NOMO-1 treated with DMSO at 0.1 percent for 48 hours (cell line): ENCODE data around the gene ELMO2.
A peak's percentile ranks its signal among the peaks of the same experiment; 100 is the strongest.

ENCODE experiments used
- DNase-seq: peaks from one replicate; lab custom pipeline; 2025; ENCODE audit not compliant: unreplicated experiment; lab: John Stamatoyannopoulos, UW

Gene ELMO2

DNA sequence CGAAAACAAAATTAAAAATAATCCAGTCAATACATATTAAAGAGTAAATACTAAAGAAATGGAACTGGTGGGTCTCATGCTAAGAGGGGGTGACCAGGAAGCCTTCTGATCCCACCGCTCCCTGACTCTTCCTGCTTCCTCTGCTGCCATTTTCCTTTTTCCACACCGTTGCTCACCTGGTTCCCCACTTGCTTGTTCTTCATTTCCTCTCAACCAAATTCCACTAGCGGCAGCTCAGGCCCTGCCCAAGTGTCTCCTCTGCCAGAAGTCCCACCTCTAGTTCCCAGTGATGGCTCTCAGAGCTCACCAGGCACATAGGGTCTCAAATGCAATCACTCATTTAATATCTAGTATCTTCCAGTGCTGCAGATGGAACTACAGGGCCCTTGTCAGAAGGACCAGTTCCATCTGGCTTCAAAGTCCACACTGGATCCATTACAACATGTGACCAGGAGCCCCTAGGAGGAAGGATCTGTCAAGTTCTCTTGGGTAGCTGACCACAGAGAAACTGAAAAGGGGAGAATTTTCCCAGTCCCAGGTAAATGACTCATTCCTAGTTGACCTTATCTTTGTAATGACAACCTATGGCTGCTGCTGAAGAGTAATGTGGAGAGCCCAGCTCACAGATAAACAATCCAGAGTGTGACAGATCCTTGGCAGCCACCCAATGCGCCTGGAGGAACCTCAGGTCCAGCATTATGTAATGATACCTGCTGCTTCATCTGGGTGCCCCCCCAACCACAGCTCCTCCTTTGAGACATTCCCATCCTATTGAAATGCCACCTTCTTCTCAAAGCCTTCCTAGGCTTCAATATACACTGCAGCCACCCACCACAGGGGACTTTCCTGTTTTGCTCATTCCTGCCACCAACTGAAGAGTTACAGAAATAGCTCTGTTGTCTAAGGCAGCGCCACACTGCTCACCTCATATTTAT, 38.2 kb downstream of the ELMO2 start:
- DNase-seq: no peak

DNA sequence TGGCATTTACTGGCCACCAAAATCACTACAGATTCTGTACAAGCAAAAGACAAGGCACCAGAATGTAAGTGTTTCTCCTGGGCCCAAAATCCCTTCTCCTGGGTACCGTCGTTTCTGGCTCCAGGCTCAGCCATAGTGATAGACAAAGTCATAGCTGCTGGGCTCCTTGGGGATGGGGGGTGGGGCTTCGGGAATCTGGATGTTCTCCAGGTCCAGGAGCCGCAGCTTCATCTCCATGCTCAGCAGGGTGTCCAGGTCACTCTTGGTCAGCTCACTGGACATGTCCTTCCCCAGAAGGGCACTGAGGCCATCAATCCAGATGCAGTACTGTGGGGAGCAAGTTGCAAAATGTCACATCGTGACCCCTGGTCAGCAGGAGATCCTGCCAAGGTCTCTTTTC, 39.2 kb downstream of the ELMO2 start:
- no peak for DNase-seq

DNA sequence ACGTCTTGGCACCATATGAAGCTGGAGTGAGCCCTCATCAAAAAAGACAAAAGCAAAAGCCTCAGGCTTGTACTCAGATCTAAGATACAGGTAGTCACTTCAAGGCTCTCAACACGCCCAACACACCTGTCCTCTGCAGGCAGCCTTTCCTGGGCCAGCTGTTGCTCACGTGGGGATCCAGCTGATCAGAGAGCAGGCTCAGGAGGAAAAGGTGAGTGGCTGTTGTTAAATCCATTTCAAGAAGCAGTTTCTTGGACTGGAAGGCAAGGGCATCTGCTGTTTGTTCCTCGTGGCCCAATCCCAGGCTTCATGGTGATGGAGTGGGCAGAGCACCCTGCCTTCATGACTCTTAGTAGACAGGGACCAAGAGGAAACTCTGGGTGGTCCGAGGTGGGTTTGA, 39.6 kb downstream of the ELMO2 start:
- DNase-seq: no peak

DNA sequence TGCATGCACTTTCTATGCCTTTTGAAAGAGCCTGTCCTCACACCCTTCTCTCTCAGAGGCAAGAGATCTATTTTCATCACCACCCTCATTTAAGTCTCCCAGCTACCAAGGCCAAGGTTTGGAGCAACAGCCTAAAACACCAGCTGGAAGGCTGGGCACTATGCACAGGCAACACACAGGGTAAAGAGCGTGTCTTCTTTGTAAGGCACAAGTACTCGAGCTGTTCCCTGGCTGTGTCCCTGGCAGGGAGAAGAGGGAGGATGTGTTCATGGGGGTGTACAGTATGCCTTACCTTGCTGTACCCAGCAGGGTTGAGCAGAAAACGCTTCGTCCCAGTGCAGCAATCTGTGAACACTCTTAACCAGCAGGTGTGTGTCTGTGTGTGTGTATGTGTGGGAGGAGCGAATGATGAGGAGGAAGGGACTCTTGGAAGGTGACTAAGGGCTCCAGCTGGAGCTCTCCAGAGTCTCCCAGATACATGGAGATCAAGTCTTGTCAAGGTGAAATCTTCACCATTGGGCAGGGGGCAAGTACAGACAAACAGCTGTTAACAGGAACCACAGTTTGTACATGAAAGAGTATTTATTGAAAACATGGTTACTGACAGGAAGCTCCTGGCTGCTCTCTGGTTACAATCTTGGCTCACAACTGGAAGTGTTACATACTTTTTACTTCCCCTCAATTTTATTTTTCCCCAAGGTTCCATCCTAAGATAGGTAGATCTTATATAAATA, 40.8 kb downstream of the ELMO2 start:
- DNase-seq: no peak

DNA sequence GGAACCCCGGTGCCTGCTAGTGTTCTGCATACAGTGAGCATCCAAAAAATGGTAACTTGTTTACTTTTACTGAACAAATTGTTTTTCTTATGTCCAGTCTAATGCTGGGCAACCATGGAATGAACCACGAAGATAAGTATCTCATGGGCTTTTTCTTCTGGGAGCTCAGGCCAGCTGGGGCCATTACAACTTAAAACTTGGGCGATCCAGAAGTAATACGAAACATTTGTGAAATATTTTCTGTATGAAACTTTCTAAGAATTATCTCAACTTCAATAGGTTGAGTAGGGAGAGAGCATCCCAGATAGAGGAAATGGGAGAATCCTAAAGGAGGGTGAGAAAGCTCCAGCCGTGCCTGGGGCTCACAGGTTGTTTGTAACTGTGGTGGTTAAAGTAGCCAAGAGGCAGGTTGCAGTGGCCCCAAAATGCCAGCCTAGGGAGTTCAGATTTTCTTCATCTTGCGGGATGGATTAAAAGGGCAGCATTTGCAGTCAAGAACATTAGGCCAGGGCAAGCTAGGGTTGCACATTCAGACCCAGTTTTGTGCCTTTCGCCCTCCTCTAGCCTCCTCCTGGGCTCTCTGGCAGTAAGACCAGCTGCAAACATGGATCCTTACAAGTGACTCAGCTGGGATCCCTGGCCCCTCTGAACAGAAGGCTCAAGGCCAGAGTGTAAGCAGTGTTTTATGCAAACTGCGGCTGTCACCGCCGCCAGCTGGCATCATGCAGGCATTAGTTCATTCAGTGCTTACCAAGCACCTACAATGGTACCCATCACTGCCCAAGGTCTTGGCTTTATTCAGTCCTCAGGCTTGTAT, 41.5 kb downstream of the ELMO2 start:
- DNase-seq: no peak

DNA sequence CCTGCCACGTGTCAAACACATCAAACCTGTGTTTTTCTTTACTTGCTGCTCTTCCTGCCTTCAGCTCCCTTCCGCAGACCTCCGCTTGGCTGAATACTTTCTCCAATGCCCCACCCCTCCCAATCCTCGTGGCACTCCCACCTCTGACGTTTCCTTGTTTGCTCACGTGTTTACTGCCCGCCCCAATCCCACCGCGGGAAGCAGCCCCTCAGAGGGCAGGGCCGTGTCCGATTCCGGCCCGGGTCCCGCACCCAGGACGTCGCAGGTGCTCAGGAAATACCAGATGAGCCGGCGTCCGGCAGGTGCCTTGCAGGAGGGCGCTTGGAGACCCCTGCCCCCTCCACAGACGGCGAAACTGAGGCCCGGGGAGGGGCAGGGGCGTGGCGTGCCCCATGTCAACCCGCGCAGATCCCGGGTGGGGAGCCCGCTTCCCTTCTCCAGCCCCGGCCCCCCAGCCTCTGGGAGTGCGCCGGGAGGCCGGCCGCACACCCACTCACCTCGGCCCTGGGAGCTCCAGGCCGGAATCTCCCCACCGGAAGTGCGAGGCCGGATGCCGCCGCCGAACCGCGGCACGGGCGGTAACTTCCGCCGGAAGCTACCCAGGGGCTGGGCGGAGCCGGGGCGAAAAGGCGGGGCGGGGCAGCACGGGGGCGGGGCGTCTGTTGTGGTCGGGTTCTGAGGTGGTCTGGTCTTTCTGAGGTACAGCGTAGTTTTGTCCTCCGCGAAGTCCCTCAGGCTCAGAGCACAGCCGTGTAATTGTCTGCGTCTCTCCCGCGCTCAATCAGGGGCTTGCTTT, 42.3 kb downstream of the ELMO2 start:
- DNase-seq: peak; percentile 78

DNA sequence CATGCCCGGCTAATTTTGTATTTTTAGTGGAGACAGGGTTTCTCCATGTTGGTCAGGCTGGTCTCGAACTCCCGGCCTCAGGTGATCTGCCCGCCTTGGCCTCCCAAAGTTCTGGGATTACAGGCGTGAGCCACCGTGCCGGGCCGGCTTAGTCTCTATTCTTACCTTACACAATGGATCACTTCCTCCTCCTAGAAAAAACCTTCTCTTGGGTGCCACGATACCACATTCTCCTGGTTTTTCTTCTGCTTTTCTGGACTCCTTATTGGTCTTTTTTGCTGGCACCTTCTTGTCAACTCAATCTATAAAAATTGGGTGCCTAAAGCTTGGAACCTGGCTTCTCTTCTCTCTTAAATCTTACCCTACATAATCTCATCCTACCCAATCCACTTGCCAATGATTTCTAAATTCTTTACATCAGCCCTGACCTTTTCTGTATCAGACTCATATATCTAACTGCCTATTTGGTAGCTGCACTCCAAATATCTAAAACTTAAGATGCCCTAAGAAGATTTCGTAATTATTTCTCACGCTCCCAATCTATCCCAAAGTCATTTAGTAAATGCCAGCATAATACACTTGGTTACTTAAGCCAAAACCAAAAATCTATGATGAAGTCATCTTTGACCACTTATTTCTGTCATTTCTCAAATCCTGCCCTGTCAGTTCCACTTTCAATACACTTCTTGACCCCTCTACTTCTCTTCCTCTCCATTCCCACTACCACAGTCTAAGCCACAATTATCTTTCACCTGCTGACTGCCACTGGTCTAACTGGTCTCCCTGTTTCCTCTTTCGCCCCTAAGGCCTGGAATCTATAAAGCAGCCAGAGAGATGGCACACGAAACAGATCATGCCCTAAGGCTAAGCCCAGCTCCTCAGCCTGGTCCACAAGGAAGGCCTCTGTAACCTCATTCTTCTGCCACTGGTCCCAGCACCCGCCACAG, 43.2 kb downstream of the ELMO2 start:
- peak; percentile 61 for DNase-seq

DNA sequence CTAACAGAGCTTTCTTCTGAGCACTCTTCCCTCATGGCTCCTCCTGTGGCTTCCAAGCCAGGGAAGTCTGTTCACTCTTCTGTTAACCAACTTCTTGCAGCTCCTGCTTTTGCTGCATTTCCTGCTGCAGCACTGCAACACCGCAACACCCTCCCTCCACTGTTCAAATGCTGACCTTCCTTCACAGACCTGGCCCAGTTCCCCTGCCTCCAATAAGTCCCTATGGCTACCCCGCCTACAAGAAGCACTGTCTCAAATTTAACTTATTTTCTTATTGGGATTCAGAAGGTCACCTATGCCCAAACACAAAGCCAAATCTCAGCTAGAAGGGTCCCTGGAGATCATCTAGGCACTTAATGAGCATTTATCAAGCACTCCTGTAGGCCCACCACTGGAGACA, 44.6 kb downstream of the ELMO2 start:
- DNase-seq: no peak

DNA sequence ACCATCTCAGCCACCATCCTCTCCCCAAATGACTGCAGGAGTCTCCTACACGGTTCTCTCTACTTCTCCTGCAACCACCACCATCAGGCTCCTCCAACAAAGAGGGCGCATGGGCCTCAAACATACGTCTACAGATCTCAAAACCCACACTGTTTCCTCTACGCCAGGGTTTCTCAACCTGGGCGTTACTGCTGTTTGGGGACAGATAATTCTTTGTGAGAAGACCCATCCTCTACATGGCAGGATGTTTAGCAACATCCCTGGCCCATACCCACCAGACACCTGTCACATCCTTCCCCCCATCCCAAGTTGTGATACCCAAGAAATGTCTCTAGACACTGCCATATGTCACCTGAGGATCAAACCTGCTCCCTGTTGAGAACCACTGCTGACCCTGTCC, 45.0 kb downstream of the ELMO2 start:
- DNase-seq: no peak

DNA sequence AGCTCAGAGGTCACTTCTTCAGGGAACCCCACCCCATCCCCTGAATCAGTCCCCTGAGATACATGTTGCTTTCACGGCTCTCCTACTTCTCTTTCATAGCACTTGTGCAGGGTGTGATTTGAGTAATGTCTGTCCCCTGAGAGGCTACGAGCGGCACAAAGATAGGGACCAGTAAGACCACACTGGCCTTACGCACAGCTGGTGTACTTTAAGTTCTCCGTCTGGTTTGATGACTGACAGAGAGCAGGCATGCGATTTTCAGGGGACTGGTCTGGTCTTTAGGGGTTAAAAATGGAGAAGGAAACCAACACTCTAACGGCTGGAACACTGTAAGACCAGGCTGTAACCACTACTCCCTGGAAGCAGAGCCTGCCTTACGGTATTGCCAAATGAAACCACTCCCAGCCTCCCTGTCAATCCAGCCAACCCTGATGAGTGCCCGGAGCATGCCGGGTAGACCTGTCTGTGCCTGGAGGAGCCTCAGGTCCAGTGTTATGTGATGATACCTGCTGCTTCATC, 47.1 kb downstream of the ELMO2 start:
- no peak for DNase-seq

DNA sequence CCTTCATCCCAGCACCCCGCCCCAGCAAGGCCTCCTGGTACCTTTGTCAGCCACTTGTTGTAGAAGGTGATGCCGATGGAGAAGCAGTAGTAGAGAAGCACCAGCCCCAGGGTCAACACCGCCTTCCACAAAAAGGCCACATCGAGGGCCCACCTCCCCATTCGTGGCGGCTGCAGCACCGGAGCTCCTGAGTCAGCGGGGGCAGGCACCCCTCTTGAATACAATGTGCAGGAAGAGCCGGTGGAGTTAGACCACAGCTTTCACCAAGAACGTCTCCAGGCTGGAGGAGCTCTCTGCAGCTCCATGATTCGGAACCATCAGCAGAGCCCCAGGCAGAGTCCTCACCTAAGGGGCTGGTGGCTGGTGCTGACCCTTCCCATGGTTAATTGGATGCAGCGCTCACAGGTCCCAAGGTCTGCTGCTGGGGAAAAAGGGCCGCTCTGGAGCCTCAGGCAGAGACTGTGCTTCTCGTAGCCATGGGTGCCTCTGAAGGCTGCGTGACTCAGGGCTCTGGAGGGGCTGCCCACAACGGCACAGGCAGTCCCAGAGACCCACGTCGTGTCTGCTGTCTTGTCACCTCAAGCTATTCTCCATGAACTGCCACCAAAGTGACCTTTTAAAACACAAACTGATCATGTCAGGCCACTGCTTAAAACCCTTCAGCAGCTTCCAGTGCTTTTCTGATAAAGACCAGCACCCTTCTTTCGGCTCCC, 47.9 kb downstream of the ELMO2 start:
- no peak for DNase-seq

GRCh38 chr20:46357030-46357514, 49.3 kb downstream of the ELMO2 start:
- DNase-seq: no peak

- DNase-seq: no peak
These were observed 50.0 kb downstream of the ELMO2 start for GRCh38 chr20:46356195-46357029.

GRCh38 chr20:46355778-46356177, 50.6 kb downstream of the ELMO2 start:
- DNase-seq: no peak

- no peak for DNase-seq
These were observed 51.3 kb downstream of the ELMO2 start for GRCh38 chr20:46354920-46355654.

GRCh38 chr20:46354207-46354555, 52.2 kb downstream of the ELMO2 start:
- no peak for DNase-seq
